ENCODE measurements around the gene TM9SF1. TPM values are rescaled to one million over a fixed set of nuclear protein-coding genes. Genes with fewer than 3 reads are reported as not detected.
A peak's percentile ranks its signal among the peaks of the same experiment; 100 is the strongest.

TM9SF1 gene
- total and polyA plus RNA-seq, 9 of the 15 experiments (the other 6 are each of a cell fraction or from before 2014, with no cell fraction given), result 5.3 to 20.3 (median 11.8) TPM

DNA sequence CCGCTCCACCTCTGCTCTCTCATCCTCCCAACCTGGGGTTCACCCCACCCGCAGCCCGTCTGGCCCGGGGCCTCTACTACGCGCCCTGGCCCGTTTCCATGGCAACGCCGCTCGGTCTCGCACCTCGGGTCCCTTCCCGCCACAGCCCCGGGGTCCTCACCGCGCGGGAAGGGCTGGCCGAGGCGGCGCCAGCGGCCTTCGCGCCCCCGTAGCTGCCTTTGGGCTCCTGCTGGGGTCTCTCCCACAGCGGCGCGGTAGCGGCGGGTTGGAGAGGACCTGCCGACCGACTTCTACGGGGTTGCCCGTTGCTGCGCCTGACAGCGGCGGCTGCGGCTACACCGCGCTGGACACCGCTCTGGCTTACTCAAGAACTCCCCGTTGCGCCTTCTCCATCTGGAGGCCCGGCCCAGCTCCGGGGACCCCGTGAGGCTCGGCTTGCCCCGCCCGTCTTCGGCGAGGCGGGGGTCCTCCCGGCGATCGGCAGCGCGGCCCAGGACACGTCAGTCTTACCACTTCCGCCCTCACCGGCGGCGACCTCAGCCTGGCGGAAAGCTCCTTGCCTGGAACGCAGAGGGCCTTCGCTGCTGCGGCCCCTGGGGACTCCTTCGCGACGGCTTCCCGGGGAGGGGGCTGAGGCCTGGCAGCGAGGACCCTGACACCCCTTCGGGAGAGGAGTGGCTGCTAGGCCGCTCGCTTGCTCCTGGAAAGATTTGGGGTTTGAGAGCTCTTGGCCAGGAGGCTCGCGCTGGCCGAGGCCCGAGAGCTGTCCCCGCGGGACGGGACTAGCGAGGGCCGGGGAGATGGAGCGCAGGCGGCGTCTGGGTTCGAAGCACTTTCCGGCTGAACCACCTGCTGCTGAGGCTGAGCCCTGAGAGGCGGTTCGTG lies at the start of gene TM9SF1 (continued):
- TF ChIP-seq, protein P1, sequence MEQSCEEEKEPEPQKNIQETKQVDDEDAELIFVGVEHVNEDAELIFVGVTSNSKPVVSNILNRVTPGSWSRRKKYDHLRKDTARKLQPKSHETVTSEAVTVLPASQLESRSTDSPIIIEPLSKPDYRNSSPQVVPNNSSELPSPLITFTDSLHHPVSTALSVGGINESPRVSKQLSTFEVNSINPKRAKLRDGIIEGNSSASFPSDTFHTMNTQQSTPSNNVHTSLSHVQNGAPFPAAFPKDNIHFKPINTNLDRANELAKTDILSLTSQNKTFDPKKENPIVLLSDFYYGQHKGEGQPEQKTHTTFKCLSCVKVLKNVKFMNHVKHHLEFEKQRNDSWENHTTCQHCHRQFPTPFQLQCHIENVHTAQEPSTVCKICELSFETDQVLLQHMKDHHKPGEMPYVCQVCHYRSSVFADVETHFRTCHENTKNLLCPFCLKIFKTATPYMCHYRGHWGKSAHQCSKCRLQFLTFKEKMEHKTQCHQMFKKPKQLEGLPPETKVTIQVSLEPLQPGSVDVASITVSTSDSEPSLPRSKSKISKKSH (CRISPR knock-in tag; IDR thresholded peaks at IDR 0.05), result no peak
- TF ChIP-seq SMARCA5 (IDR thresholded peaks at IDR 0.05) (no peak), PPARD (CRISPR knock-in tag; IDR thresholded peaks at IDR 0.05) (no peak), HLTF (IDR thresholded peaks at IDR 0.05) (no peak; the same call in 1 of the 2 replicates), SIN3B (IDR thresholded peaks at IDR 0.05; ENCODE audit: low read depth) (peak; percentile 69; the same call in 1 of the 2 replicates), SETDB1 (IDR thresholded peaks at IDR 0.05; ENCODE audit: low read length) (no peak), TRIM24 (IDR thresholded peaks at IDR 0.05) (no peak), ARNT (IDR thresholded peaks at IDR 0.05) (no peak), CBFA2T3 (IDR thresholded peaks at IDR 0.05) (no peak), JUNB (CRISPR knock-in tag; conservative IDR thresholded peaks at IDR 0.05) (no peak), NUFIP1 (IDR thresholded peaks at IDR 0.05; ENCODE audit: partially characterized antibody) (no peak), ZNF766 (CRISPR knock-in tag; conservative IDR thresholded peaks at IDR 0.05) (no peak), RNF2 (IDR thresholded peaks at IDR 0.05) (peak; percentile 82; the same call in 1 of the 2 replicates), NELFE (IDR thresholded peaks at IDR 0.05; ENCODE audit: insufficient read depth, insufficient read length) (no peak), PHF20 (IDR thresholded peaks at IDR 0.05; ENCODE audit: partially characterized antibody) (peak; percentile 55), PYGO2 (tag; IDR thresholded peaks at IDR 0.05) (no peak), NFIX (CRISPR knock-in tag; IDR thresholded peaks at IDR 0.05; ENCODE audit: low read depth) (no peak), MXI1 (IDR thresholded peaks at IDR 0.05; ENCODE audit: low read depth, low read length) (no peak), SAFB (IDR thresholded peaks at IDR 0.05; ENCODE audit: borderline replicate concordance, low read depth, low read length) (no peak)
- TF ChIP-seq, protein P2, sequence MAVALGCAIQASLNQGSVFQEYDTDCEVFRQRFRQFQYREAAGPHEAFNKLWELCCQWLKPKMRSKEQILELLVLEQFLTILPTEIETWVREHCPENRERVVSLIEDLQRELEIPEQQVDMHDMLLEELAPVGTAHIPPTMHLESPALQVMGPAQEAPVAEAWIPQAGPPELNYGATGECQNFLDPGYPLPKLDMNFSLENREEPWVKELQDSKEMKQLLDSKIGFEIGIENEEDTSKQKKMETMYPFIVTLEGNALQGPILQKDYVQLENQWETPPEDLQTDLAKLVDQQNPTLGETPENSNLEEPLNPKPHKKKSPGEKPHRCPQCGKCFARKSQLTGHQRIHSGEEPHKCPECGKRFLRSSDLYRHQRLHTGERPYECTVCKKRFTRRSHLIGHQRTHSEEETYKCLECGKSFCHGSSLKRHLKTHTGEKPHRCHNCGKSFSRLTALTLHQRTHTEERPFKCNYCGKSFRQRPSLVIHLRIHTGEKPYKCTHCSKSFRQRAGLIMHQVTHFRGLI (CRISPR knock-in tag; IDR thresholded peaks at IDR 0.05), result no peak
- TF ChIP-seq, protein P3, sequence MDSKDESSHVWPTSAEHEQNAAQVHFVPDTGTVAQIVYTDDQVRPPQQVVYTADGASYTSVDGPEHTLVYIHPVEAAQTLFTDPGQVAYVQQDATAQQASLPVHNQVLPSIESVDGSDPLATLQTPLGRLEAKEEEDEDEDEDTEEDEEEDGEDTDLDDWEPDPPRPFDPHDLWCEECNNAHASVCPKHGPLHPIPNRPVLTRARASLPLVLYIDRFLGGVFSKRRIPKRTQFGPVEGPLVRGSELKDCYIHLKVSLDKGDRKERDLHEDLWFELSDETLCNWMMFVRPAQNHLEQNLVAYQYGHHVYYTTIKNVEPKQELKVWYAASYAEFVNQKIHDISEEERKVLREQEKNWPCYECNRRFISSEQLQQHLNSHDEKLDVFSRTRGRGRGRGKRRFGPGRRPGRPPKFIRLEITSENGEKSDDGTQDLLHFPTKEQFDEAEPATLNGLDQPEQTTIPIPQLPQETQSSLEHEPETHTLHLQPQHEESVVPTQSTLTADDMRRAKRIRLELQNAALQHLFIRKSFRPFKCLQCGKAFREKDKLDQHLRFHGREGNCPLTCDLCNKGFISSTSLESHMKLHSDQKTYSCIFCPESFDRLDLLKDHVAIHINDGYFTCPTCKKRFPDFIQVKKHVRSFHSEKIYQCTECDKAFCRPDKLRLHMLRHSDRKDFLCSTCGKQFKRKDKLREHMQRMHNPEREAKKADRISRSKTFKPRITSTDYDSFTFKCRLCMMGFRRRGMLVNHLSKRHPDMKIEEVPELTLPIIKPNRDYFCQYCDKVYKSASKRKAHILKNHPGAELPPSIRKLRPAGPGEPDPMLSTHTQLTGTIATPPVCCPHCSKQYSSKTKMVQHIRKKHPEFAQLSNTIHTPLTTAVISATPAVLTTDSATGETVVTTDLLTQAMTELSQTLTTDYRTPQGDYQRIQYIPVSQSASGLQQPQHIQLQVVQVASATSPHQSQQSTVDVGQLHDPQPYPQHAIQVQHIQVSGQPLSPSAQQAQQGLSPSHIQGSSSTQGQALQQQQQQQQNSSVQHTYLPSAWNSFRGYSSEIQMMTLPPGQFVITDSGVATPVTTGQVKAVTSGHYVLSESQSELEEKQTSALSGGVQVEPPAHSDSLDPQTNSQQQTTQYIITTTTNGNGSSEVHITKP (IDR thresholded peaks at IDR 0.05; ENCODE audit: partially characterized antibody), result peak; percentile 73
- TF ChIP-seq, protein P4, sequence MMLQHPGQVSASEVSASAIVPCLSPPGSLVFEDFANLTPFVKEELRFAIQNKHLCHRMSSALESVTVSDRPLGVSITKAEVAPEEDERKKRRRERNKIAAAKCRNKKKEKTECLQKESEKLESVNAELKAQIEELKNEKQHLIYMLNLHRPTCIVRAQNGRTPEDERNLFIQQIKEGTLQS (IDR thresholded peaks at IDR 0.05), result peak; percentile 49
- TF ChIP-seq, protein P4 (CRISPR knock-in tag; conservative IDR thresholded peaks at IDR 0.05), result peak; percentile 68; the same call in 1 of the 2 replicates
